A549 treated with GW870086 at 1 μM for 4 hours (cell line): Measurements from ENCODE around the gene COL21A1. TPM values are rescaled to one million over a fixed set of nuclear protein-coding genes. Genes with fewer than 3 reads are reported as not detected.

ENCODE experiments used
- total RNA-seq: library from RNA; stranded (reverse); fragments of 200-300 nt; extraction: Qiagen RNA extraction; gene quantifications from 5 replicates; pipeline ENCODE4 v1.2.3, GENCODE V29; 2022; ENCODE audit warnings: low read depth

The COL21A1 gene
- 0.51 to 2.4 TPM (median 0.76 TPM) in 5 replicates for total RNA-seq

DNA sequence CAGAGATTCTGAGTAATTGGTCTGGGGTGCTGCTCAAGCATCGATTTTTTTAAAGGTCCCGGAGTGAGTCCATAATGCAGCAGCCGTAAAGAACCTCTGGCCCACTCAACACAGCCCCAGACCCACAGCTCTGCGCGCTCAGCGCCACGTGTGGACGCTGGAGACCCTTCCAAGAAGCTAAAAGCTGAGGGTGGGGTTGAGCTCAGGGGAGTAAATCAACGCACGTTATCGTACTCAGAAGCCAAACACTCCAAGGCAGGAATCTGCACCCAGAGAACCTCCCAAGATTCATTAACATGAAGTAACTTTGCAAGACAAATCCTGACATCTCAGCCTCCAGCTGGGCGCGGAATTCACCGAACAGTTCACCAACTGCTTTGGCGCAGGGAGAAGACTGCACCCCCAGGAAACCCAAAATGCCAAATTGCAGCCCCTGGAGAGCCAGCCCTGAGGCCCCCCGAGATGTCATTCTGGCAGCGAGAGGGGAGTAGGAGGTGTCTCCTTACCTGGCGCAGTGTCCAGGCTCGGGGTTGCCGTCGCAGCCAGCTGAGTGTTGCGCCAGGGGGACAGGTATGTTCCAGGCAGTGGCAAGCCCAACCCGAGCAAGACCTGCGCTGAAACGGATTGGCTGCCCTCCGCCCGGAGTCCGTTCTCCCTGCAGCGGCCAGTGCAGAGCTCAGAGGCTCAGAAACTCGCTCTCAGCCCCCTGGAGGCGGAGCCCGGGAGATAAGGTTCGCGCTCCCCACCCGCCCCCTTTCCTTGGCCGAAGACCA lies at the start of gene COL21A1:
Gene COL21A1, minus strand, starts transcription at position 700 of the 773 bp plus-strand sequence. CDS start 64,962 bp downstream, outside the sequence.

